Epidermal melanocyte (primary cell): ENCODE measurements around the gene SP1.
"Not testable (repeated sequence)": the region's sequence is repeated elsewhere in the genome, so short reads cannot be mapped to it uniquely, and the experiment has no call there.

Experiments used
- DNase-seq: peaks from one replicate; pipeline ENCODE4 v3.0.0; 2011; ENCODE audit warnings: low spot score; ENCODE audit not compliant: insufficient read length

The SP1 gene

DNA sequence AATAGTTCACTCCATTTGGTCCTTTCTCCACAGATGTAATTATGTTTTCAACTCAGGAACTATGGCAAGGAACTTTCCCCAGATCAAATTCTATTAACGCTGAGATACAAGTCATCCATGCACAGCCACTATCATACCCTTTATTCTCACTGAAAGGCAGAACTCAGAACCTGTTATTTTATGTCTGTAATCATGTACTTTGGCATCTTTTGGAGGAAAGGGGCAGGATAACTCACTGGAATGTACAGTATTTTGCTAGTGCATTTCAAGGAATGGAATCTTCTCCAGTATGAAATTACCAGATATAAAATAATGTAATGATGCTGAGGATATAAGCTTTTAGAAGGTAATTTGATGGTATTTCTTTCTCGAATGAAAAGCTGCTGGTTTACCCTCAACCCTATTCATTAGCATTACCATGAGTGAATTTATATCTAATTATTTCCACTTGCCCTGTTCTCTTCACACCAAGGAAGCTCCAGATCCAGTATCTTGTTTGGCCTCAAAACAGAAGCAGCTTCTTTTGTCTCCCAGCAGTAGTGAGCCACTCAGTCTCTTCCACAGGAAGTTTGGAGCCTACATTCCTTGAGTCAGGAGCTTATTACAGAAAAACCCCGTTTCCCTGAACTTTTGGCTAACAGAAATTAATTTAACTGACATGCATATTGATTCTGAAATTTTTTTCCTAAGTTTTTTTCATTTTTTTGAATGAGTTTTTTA is 33.7 kb downstream of the SP1 start:
- DNase-seq = no peak

DNA sequence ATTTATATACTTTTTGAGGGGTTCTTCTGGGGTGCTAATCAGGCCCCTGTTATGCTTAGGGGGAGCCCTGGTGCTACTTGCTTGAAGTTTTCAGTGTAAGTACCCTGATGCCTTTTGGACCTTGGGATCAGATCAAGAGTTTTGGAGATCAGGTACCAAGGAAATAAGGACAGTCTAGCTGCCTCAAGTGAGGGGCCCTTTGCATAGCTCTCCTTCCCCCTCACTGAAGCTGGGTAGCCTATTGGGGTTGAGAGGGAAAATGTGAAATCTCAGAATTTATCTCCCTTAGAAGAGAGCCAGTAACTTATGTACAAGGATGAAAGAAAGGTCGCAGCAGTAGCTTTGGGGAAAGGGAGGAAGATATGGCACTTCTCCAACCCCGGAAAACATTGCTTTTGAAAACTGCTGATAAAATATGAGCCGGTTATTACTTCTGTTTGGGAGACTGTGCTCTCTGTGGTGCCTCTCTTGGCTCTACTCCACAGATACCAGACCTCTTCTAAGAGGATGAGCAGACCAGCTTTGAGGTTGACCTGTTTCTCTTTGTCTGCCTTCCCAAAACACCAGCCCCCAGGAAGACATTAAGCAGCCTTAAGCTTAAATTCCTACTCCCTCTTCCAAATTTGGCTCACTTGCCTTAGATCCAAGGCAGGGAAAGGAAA is 34.9 kb downstream of the SP1 start:
- DNase-seq = no peak

GRCh38 chr12:53415752-53416389 is 35.9 kb downstream of the SP1 start:
- DNase-seq = not testable (repeated sequence)

DNA sequence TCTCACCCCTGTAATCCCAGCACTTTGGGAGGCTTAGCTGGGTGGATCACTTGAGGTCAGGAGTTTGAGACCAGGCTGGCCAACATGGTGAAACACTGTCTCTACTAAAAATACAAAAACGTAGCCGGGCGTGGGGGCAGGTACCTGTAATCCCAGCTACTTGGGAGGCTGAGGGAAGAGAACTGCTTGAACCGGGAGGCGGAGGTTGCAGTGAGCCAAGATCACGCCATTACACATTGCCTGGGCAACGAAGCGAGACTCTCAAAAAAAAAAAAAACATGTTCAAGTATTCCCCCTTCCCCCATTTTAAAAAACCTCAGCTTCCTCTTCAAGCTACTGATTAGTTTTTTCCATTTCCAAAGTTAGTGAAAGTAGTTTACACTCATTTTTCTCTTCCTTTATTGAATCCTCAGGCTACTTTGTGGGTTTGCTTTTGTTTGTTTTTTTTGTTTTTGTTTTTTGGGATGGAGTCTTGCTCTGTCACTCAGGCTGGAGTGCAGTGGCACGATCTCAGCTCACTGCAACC is 37.4 kb downstream of the SP1 start:
- DNase-seq = not testable (repeated sequence)

- DNase-seq = no peak
These were observed 38.2 kb downstream of the SP1 start for GRCh38 chr12:53418221-53418620.

GRCh38 chr12:53419756-53420155 is 39.8 kb downstream of the SP1 start:
- no peak for DNase-seq

GRCh38 chr12:53422247-53422646 is 42.3 kb downstream of the SP1 start:
- DNase-seq = not testable (repeated sequence)

GRCh38 chr12:53423597-53423996 is 43.6 kb downstream of the SP1 start, which contains the start of gene AMHR2:
AMHR2 (plus strand) TSS chr12:53423855; CDS start chr12:53423935, 80 bp downstream.
- no peak for DNase-seq

DNA sequence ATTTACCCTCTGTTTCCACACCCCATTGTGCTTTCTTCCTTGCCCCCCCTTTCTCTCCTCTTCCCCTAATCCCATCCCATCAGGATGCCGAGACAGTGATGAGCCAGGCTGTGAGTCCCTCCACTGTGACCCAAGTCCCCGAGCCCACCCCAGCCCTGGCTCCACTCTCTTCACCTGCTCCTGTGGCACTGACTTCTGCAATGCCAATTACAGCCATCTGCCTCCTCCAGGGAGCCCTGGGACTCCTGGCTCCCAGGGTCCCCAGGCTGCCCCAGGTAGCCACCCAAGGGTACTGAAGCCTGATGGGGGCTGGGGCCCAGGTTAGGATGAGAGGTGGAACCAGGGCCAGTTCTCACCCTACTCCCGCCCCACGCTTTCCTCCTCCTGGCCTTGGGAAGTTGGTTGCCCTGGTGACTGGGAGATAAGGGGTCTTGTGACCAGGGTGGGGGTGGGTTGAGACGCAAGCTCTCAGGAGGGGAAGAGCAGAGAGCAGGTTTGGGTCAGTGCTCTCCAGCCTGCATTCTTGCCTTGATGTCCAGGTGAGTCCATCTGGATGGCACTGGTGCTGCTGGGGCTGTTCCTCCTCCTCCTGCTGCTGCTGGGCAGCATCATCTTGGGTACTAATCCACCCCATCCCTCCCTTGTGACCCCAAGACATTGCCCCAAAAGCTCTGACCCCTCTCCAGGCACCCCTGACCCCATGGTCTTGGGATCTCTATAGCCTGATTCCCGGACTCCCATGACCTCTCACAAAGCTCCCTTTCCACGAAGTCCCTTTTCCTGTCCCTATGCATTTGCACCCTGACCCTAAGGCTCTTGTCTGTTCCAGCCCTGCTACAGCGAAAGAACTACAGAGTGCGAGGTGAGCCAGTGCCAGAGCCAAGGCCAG is 44.9 kb downstream of the SP1 start:
- DNase-seq = no peak

- DNase-seq = no peak
These were observed 45.7 kb downstream of the SP1 start for GRCh38 chr12:53425515-53426150.

DNA sequence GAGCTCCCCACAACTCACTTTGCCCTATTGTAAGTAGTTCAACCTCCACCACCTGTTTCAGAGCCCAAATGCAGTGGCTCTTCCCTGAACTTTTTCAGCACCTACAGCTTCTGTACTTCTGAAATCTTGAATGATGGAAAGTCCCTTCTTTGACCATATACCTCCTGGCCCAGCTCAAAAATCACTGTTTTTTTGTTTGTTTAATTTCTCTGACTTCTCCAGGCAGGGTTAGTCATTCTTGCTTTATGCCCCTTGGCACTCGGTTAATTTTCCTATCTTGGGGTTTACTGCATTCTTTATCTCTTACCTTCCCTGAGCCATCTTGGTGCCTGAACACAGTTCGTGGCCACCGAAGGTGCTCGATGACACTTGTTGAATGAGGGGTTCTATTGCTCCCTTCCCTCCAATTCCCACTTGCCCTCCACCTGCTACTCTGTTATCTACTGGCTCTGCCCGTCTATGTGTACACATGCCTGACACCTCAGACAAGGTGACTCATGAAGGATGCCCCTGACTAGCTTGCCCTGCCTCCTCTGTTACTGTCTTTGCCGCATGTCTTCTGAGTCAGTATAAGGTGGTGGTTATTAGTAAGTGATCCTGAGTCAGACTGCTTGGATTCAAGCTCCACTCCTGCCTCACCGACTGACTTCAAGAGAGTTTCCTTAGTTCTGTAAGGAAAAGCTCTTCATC is 48.1 kb downstream of the SP1 start:
- DNase-seq = no peak

- DNase-seq = no peak
These were observed 48.8 kb downstream of the SP1 start for GRCh38 chr12:53428741-53429140.

DNA sequence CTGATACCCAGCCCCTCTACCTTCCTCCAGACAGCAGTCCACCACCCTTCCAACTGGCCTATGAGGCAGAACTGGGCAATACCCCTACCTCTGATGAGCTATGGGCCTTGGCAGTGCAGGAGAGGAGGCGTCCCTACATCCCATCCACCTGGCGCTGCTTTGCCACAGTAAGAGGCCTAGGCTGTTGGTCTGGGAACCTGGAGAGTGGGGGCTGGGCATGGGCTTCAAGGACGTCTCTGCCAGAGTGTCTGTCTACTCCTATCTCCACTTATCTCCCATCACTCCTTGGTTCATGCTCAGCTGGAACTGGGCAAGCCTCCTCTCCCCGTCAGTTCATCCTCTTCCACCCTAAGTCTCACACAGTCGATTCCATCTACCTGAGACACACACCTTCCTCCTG is 50.1 kb downstream of the SP1 start:
- no peak for DNase-seq

DNA sequence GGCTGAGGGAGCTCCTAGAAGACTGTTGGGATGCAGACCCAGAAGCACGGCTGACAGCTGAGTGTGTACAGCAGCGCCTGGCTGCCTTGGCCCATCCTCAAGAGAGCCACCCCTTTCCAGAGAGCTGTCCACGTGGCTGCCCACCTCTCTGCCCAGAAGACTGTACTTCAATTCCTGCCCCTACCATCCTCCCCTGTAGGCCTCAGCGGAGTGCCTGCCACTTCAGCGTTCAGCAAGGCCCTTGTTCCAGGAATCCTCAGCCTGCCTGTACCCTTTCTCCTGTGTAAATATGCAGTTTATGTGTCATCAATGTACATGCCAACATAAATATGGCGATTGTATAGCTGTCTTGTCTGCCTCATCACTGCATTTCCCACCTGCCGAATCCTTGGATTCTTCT is 51.2 kb downstream of the SP1 start:
- DNase-seq = no peak

DNA sequence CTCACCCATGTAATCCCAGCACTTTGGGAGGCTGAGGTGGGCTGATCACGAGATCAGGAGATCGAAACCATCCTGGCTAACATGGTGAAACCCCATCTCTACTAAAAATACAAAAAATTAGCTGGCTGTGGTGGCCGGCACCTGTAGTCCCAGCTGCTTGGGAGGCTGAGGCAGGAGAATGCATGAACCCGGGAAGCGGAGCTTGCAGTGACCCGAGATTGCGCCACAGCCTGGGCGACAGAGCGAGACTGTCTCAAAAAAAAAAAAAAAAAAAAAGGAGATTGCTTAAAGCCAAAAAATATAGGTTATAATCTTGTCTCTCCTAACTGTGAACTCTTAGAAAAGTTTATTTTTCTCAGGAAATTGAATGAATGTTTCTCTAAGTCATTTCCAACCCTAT is 55.4 kb downstream of the SP1 start:
- not testable (repeated sequence) for DNase-seq

DNA sequence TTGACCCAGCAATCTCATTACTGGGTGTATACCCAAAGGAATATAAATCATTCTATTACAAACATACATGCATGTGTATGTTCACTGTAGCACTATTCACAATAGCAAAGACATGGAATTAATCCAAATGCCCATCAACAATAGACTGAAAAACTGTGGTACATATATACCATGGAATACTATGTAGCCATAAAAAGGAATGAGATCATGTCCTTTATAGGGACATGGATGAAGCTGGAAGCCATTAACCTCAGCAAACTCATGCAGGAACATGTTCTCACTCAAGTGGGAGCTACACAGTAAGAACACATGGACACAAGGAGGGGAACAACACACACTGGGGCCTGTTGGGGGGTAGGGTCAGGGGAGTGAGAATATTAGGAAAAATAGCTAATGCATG is 59.6 kb downstream of the SP1 start:
- not testable (repeated sequence) for DNase-seq

GRCh38 chr12:53441040-53441833 is 61.3 kb downstream of the SP1 start, which contains the start of gene PRR13:
PRR13 (plus strand) TSS chr12:53441734; CDS start chr12:53442715, 981 bp downstream.
- DNase-seq = peak; percentile 96

DNA sequence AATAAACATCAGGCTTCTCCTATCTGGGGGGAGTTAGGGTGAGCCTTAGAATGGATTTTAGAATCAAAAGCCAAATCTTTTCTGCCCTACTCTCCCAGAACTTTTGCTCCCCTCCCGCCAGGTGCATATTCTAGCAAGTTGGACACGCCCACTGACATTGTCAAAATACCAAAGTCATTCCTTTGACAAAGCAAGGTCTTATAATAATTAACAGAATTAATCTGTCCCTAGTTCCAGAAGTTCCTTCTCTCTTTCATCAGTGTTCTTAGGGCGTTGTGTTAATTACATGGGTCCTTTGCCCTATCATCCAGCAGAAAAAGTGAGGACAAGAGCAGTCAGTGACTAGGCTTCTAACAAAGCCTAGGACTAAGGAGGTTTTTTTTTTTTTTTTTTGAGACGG is 64.0 kb downstream of the SP1 start:
- no peak for DNase-seq
